ENCODE data around the gene NTSR1. TPM values are rescaled to one million over a fixed set of nuclear protein-coding genes. Genes with fewer than 3 reads are reported as not detected.
A peak's percentile ranks its signal among the peaks of the same experiment; 100 is the strongest.

NTSR1 gene
- total and polyA plus RNA-seq, 2 of the 8 experiments (the other 6 are each of a cell fraction or from before 2014, with no cell fraction given), result 0.53 to 0.89 TPM

DNA sequence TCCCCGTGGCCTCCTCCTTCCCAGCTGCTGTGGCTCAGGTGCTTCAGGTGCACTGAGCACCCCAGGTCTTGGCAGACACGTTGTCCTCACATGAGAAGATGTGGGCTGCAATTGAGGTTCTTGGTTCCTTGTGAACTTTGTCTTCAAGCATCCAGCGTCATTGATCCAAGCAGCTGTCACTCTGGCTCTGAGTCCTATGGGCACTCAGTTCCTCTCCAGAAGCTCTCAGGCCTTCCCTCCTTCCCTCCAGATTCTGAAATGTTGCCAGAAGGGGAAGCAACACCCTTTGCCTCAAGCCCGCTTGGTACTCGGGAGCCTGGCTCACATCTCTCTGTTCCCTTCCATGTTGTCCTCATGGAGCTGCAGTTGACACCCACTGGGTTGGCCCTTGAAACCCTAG is 79.2 kb downstream of the NTSR1 start:
- Histone ChIP-seq H3K36me3 (ENCODE audit: control insufficient read depth in 2 of 4, insufficient read depth in 4 of 4, low read length in 3 of 4) (no peaks in the 10 kb centered on the region), H3K14ac (ENCODE audit: insufficient read length) (no peak overlapping the region), H4K8ac (ENCODE audit: extremely low read depth, insufficient read depth, low read length) (no peak overlapping the region; the same call in 1 of the 2 replicates), H3K4me3 (ENCODE audit: extremely low read depth in 1 of 4, insufficient read depth in 2 of 4, low read depth in 3 of 4, low read length in 4 of 4) (no peak overlapping the region), H3K56ac (replicated peaks; ENCODE audit: insufficient read length, low read depth, low read length) (no peak overlapping the region), H4K5ac (ENCODE audit: insufficient read length, low read depth, low read length) (no peak overlapping the region), H2BK20ac (ENCODE audit: low read length) (no peak overlapping the region), H2AK5ac (ENCODE audit: low read depth, low read length) (peak overlapping the region; percentile 46; the same call in 1 of the 2 replicates), H3K27me3 (replicated peaks in 1 of 4; ENCODE audit: control insufficient read depth in 3 of 4, extremely low read depth in 1 of 4, insufficient read depth in 3 of 4, low read length in 3 of 4) (no peaks in the 10 kb centered on the region; a peak in 2 of 7 replicates), H2BK15ac (ENCODE audit: low read length) (no peak overlapping the region), H3K9me3 (ENCODE audit: insufficient read depth in 2 of 2, low read depth in 1 of 2, low read length in 1 of 2) (no peaks in the 10 kb centered on the region), H4K91ac (replicated peaks; ENCODE audit: insufficient read length, low read length) (no peak overlapping the region), H3K79me1 (ENCODE audit: low read depth, low read length) (no peaks in the 10 kb centered on the region), H4K20me1 (replicated peaks in 1 of 2; ENCODE audit: control insufficient read depth in 1 of 2, insufficient read depth in 2 of 2, low read length in 2 of 2) (no peaks in the 10 kb centered on the region), H3K9ac (replicated peaks in 1 of 4; ENCODE audit: extremely low read depth in 1 of 4, low read depth in 3 of 4, low read length in 3 of 4) (no peak overlapping the region), H2BK120ac (replicated peaks; ENCODE audit: low read depth, low read length) (no peak overlapping the region), H3K4me2 (ENCODE audit: insufficient read depth in 1 of 2, low read depth in 2 of 2, low read length in 2 of 2) (no peak overlapping the region), H3K79me2 (ENCODE audit: control insufficient read depth in 1 of 2, insufficient read depth in 2 of 2, low read length in 2 of 2) (no peaks in the 10 kb centered on the region), H3K4ac (replicated peaks; ENCODE audit: insufficient read length, low read depth, low read length) (no peak overlapping the region), H3K18ac (ENCODE audit: extremely low read depth, low read length) (no peak overlapping the region), H2AFZ (ENCODE audit: low read length) (no peak overlapping the region), H3K27ac (ENCODE audit: low read depth, low read length) (no peak overlapping the region), H3K4me1 (replicated peaks in 1 of 4; ENCODE audit: control insufficient read depth in 3 of 4, insufficient read depth in 4 of 4, low read length in 3 of 4) (peaks cover 0 to 2% (median 0%) of the 10 kb centered on the region in 4 experiments; a peak in 2 of 7 replicates), H3K23ac (ENCODE audit: insufficient read length) (no peak overlapping the region), H2BK12ac (ENCODE audit: low read depth, low read length) (no peak overlapping the region), H2BK5ac (ENCODE audit: low read depth, low read length) (0 out of 2 replicates have a peak overlapping the region, but pooled peaks have one; percentile 12), H3K23me2 (ENCODE audit: low read depth, low read length) (no peaks in the 10 kb centered on the region)
- DNase-seq (ENCODE audit: low read depth in 1 of 2, low spot score in 2 of 2) (no peak), FAIRE-seq (no peak)
- CTCF ChIA-PET (ENCODE audit: partially characterized antibody), result interaction anchor here (1.1 to 6.4 kb wide), 9 partner anchors 8 to 288 kb away, joined by 3 to 47 read pairs (median 12); no protein-coding TSS in a partner anchor
- POLR2A ChIA-PET (ENCODE audit: partially characterized antibody), result no interaction called here
- WGBS, 2 experiments (ENCODE audit: extremely low coverage in 1 of 2, insufficient coverage in 1 of 2, insufficient read length in 1 of 2, insufficient replicate concordance in 2 of 2, low coverage in 1 of 2, low lambda C conversion rate in 2 of 2, missing lambda C conversion rate in 1 of 2), result 75% methylated on average over 5 of the region's 5 CpGs; no CpG with 5 or more reads in 1 of the 2 experiments
- no peak for TF ChIP-seq BCL11A (IDR thresholded peaks at IDR 0.05; ENCODE audit: low read depth in 2 of 2, low read length in 2 of 2)
